ENCODE data around the gene KCNMA1.
"Not testable (repeated sequence)": the region's sequence is repeated elsewhere in the genome, so short reads cannot be mapped to it uniquely, and the experiment has no call there.

The KCNMA1 gene

DNA sequence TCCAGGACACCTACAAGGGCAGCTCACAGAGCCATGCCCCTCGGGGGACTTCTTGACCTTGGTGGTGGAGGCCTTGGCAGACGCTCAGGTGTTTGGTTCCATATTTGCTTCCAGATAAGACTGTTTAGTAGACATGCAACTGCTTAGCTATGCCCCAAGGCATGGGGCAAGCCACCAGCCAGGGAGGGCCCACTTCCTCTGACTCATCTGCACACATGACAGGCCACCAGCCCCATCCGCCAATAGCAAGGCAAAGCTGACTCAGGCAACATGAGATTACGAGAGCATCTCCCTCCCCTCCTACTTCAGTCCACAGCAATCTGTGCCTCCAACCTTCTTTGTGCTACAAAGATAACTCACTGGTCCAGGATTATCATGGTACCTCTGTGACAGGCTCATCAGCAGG lies 54.9 kb downstream of the KCNMA1 start:
- DNase-seq (ENCODE audit: low spot score), result no peak

DNA sequence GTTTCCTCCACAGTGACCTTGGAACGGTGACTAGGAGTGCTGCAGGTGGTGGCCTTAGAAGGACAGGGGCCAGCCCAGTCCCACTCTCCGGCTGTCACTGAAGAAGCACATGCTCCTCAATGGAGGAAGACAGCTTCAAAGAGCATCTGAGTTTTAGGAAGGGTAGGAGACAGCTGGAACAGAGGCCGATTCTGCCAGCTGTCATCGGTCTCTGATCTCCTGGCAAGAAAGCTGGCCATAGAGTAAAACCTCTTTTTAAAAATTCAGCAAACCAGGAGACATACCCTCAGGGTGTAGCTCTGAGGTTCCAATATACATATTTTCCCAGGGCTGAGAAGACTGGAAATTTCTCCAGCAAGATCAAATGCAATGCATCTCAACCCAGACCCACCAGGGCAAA lies 55.9 kb downstream of the KCNMA1 start:
- no peak for DNase-seq (ENCODE audit: low spot score)

GRCh38 chr10:77580482-77580881 lies 57.1 kb downstream of the KCNMA1 start:
- no peak for DNase-seq (ENCODE audit: low spot score)

GRCh38 chr10:77578583-77579227 lies 58.9 kb downstream of the KCNMA1 start:
- DNase-seq (ENCODE audit: low spot score), result no peak

DNA sequence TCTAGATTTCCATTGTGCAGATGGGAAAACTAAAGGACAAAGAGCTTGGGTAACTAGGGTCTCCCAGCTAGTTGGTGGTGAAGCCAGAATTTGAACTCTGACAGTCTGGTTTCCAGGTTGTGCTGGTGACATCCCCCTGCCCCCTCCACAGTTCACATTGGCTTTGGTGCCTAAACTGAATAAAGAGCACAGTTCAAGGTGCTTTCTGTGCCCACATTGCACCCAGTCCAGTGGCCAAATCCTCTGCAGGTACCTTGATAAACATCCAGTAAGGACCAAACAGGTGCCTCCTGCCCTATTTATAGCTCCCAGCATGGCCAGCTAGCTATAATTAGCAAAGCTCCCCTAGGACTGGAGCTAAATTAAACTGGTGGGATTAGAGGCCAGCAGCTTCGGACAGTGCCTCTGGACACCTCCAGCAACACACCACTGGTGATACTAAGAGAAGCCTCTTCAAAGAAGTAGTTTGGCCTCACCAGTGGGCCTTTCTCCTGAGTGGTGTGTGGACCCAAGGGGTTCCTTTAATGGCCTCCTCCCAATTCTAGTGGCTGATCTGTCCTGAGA lies 59.9 kb downstream of the KCNMA1 start:
- DNase-seq (ENCODE audit: low spot score), result no peak

- DNase-seq (ENCODE audit: low spot score), result no peak
Measured at GRCh38 chr10:77576444-77577032, 61.1 kb downstream of the KCNMA1 start.

- no peak for DNase-seq (ENCODE audit: low spot score)
Measured at GRCh38 chr10:77576007-77576367, 61.6 kb downstream of the KCNMA1 start.

DNA sequence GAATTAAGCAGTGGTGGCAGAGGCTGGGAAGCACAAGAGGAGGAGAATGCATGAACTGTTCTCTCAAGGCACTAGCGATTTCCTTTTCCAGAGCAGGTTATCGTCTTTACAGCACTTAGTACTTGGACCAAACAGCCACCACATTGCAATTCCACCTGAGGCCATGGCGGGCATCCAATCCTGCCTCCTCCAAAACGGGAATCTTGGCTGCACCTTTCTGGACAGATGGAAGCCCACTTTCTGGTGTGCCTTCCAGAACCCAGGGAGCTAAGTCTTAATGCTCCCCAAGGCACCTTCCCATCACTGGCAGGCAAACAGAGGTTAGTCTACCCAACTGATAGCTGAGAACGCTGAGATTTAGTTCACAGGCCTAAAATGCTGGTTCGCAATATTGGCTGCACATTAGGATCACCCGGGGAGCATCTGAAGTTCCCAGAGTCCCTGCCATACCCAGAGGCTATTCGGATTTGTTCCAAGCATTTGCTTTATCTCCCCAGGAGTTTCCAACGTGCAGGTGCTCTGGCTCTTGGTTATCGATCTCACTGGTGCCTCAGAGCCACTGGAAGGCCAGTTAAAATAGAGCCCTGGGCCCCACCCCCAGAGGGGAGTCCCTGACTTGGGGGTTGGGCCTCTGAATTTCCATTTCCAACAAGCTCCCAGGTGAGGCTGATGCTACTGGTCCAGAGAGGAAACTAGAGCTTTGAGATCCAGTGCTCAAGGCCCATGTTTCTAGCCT lies 62.2 kb downstream of the KCNMA1 start:
- no peak for DNase-seq (ENCODE audit: low spot score)

DNA sequence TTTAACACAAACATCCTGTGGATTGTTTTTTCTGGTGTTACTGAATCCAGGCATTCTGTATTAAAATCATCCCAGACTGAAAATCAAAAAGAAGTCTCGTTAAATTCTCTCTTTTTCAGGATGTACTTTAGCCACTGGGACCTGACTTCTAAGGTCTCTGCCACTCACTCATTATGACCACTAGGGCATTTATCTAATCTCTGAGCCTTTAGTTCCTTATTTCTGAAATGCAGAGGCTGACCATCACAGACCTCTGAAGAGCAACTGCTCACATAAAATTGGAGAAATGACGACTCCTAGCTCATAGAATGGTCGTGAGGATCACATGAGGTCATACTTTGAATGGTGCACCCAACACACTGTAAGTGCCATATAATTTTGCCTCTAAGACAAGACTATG lies 63.2 kb downstream of the KCNMA1 start:
- no peak for DNase-seq (ENCODE audit: low spot score)

DNA sequence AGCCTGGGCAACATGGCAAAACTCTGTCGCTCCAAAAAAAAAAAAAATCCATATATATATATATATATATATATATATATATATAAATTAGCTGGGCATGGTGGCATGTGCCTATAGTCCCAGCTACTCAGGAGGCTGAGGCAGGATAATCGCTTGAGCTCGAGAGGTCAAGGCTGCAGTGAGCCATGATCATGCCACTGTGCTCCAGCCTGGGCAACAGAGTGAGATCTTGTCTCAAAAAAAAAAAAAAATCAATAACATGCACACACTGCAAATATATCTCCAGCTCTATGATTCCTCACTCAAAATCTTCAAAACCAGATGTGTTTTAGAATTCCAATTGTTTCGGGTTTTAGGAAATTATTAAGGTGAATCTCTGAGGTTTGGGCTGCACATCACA lies 65.1 kb downstream of the KCNMA1 start:
- DNase-seq (ENCODE audit: low spot score), result not testable (repeated sequence)

DNA sequence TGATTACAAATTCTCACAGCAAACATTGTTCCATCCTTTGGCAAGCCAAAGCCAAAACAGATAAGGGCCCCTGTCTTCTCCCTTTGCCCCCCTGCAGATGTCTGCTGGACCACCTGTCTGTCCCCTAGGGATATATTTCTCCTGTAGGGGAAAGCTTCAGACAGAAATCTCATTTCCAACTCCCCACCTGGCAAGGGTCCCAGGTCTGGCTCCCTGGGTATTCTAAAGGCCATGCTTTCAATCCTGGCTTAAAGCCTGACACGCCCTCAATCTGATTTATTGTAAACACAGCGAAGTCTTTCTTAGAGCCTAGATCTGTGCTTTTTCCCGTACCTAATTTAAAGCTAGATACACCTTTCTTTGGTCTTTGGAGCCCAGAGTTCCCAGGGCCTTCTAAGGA lies 66.1 kb downstream of the KCNMA1 start:
- no peak for DNase-seq (ENCODE audit: low spot score)

DNA sequence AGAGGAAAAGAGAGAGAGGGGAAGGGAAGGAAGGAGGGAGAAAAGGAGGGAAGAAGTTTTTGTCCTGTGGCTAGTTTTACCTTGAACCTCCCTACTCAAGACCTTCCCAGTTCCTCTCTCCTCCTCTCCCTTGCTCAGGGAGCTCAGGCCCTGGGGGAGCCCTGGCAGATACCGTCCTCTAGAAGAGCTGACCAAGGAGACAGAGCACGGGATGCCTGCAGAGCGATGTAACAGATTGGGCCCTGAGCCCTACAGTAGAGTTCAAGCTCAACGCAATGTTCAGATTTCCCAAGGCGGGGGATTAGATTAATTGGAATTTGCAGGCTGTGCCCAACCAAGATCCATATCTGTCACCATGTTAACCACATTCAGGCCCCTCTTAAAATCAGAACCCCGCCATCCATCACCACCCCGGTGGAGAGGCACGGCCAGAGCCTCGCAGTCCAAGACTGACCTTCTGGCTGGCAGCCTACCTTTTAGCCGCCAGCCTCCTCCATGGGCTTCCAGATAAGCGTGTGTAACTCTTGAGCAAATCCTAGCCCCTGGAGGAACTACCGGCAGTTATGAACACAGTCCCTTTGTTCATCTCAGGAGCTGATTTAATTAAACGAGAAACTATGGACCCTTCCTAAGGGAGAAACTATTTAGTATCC lies 70.6 kb downstream of the KCNMA1 start:
- DNase-seq (ENCODE audit: low spot score), result no peak

GRCh38 chr10:77566236-77566635 lies 71.4 kb downstream of the KCNMA1 start:
- no peak for DNase-seq (ENCODE audit: low spot score)

DNA sequence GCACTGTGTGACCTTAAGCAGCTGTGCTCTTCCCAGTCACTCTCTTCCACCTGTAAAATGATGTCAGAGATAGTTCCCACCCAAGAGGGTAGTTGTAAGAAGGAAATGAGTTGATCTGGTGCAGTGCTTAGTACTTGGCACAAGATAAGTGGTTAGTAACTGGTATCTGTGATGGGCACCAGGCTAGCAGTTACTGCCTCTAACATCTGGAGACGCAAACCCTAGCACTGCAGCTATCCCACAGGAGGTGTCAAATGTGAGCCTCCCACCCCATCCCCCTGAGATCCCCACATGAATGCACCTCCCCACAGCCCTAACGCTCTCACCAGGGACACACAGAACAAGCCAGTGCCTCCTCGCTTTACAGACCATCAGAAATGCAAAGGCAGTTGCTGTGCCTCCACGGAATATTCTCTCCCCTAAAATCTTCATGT lies 72.0 kb downstream of the KCNMA1 start:
- DNase-seq (ENCODE audit: low spot score), result no peak

DNA sequence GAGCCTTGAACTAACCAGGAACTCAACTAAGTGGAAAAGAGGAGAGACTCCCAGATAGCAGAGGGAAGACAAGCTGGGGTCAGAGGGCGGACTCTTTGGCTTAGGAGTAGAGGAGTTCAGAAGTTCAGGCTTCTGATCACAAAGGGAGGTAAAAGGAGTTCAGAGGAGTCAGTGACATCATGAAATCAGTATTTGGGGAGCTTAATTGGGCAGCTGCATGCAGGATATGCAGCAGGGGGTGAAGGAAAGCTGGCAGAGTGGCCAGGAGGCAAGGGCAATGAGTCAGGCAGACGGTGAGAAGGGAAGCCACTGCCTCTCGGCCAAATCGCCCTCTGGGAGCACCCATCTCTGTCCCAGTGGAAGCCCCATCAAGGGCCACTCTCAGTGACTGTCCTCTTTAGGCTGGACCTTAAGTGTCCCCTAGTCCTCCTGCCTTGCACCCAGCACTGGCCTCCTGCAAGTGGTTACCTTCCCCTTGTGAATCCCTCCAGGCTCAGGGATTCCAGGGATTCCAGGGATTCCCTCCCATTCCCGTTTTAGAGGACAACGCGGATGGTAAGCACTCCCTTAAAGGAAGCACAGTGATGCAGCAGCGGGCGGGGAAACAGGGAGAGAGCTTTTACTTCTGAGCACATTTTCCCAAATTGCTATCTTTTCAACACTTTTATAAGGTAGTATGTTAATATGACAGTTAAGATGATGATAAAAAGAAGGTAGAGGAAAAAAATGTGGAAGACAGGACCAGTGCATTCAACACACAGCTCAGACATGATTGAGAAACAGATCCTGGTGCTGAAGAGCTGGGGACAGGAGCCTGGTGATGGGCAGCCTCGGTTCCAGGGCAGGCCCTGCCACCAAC lies 72.6 kb downstream of the KCNMA1 start:
- DNase-seq (ENCODE audit: low spot score), result no peak

- DNase-seq (ENCODE audit: low spot score), result no peak
Measured at GRCh38 chr10:77563638-77564270, 73.9 kb downstream of the KCNMA1 start.

GRCh38 chr10:77562742-77563141 lies 74.9 kb downstream of the KCNMA1 start:
- no peak for DNase-seq (ENCODE audit: low spot score)

DNA sequence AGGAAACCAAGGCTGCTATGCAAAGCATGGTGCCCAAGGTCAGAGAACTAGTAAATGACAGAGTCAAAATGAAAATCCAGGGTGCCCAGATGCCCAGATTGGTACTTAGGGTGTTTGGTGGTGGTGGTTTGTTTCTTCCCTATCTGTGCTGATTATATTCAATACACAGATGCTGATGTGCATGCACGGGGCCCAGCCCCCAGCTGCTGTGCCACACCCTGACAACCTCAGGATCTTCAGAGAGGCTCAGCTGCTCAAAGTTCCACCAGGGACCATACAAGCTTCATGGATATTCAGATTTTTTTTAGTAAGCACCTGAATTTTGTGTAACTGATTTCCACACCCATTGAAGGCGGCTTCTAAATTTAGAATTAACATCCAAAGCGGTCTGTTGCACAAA lies 75.6 kb downstream of the KCNMA1 start:
- no peak for DNase-seq (ENCODE audit: low spot score)

GRCh38 chr10:77560471-77560870 lies 77.1 kb downstream of the KCNMA1 start:
- no peak for DNase-seq (ENCODE audit: low spot score)

DNA sequence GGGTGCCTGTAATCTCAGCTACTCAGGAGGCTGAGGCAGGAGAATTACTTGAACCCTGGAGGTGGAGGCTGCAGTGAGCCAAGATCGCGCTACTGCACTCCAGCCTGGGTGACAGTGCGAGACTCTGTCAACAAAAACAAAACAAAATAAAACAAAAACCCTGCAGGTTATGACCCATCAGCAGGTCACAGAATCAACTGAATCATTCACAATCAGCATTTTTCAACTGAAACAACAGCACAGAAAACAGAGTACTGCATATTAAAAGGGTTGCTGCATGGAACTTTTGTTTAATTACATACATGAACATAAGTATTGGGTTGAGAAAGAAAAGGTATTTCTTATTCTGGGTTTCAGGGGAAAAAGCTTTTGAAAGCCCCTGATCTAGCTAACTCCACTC lies 77.6 kb downstream of the KCNMA1 start:
- DNase-seq (ENCODE audit: low spot score), result no peak

GRCh38 chr10:77556990-77557601 lies 80.5 kb downstream of the KCNMA1 start:
- DNase-seq (ENCODE audit: low spot score), result no peak

Data from CD4-positive, alpha-beta T cell treated with Interleukin-2 at 100 ng/mL for 4 hours (primary cell).